PC-3 (cell line): ENCODE data around the gene TXNDC11. TPM values are rescaled to one million over a fixed set of nuclear protein-coding genes. Genes with fewer than 3 reads are reported as not detected.

Experiments
- ATAC-seq: fragments of 200-7000 bp; cut with Tn5 transposase; 2 replicates; pipeline ENCODE4 v1.9.1; 2020; ENCODE audit warnings: mild to moderate bottlenecking, moderate library complexity
- BruUV-seq: library from RNA; stranded (reverse); fragments of 400-500 nt; replicated peaks from 2 replicates; lab custom pipeline; 2021; lab: Mats Ljungman, UMichigan
- CTCF ChIA-PET: fragments of 300-600 bp; sonication (Branson Sonifier 250); formaldehyde crosslinking; loops from one replicate; lab custom pipeline; 2022; ENCODE audit warnings: antibody characterized with exemption; lab: Charles Lee
- POLR2A ChIA-PET: fragments of 300-600 bp; sonication (Branson Sonifier 250); formaldehyde crosslinking; loops from one replicate; lab custom pipeline; 2022; ENCODE audit warnings: antibody characterized with exemption; ENCODE audit not compliant: unreplicated experiment; lab: Charles Lee
- DNase-seq: peaks from one replicate; pipeline ENCODE4 v3.0.0-alpha.2; 2015
- H2AFZ ChIP-seq: fragments of 300-600 bp; sonication (generic); 2 replicates; pipeline ENCODE4 v1.6.0; 2016; ENCODE audit warnings: antibody characterized with exemption, low read length
- H3F3A ChIP-seq: fragments of 300-600 bp; sonication (generic); one replicate; pipeline ENCODE4 v1.6.0; 2017; ENCODE audit warnings: antibody characterized with exemption, low read length, control low read depth, mild to moderate bottlenecking; ENCODE audit not compliant: unreplicated experiment
- H3K27ac ChIP-seq: fragments of 300-600 bp; sonication (generic); 2 replicates; pipeline ENCODE4 v1.5.1; 2016; ENCODE audit warnings: mild to moderate bottlenecking, low read length
- H3K27me3 ChIP-seq: fragments of 300-600 bp; sonication (generic); 2 replicates; pipeline ENCODE4 v1.6.1; 2016; ENCODE audit warnings: low read length, mixed read lengths
- H3K36me3 ChIP-seq: fragments of 300-600 bp; sonication (generic); 2 replicates; pipeline ENCODE4 v1.6.1; 2016; ENCODE audit warnings: low read depth, mixed run types, low read length, mixed read lengths
- H3K4me1 ChIP-seq: fragments of 300-600 bp; sonication (generic); 2 replicates; pipeline ENCODE4 v1.5.1; 2016; ENCODE audit warnings: low read length; ENCODE audit not compliant: insufficient read depth
- H3K4me2 ChIP-seq: fragments of 300-600 bp; sonication (generic); 2 replicates; pipeline ENCODE4 v1.6.0; 2016; ENCODE audit warnings: low read length
- H3K4me3 ChIP-seq: fragments of 300-600 bp; sonication (generic); 2 replicates; pipeline ENCODE4 v1.5.1; 2016; ENCODE audit warnings: mild to moderate bottlenecking, low read length, mixed read lengths
- H3K79me2 ChIP-seq: fragments of 300-600 bp; sonication (generic); 2 replicates; pipeline ENCODE4 v1.6.1; 2017; ENCODE audit warnings: low read length, mixed read lengths
- H3K9ac ChIP-seq: fragments of 300-600 bp; sonication (generic); 2 replicates; pipeline ENCODE4 v1.6.0; 2016; ENCODE audit warnings: mild to moderate bottlenecking, low read length
- H3K9me2 ChIP-seq: fragments of 300-600 bp; sonication (generic); replicated peaks from 2 replicates; pipeline ENCODE4 v1.6.1; 2016; ENCODE audit warnings: mixed run types, low read length, mixed read lengths
- H3K9me3 ChIP-seq: fragments of 300-600 bp; sonication (generic); 2 replicates; pipeline ENCODE4 v1.6.1; 2016; ENCODE audit warnings: low read length, mixed read lengths
- H4K20me1 ChIP-seq: fragments of 300-600 bp; sonication (generic); 2 replicates; pipeline ENCODE4 v1.6.1; 2016; ENCODE audit warnings: low read length, mixed read lengths
- CTCF ChIP-seq: fragments of 300-600 bp; sonication (generic); conservative IDR thresholded peaks from 2 replicates; pipeline ENCODE4 v1.5.1; 2017; ENCODE audit warnings: antibody characterized with exemption, low read depth, mild to moderate bottlenecking, low read length
- EZH2 ChIP-seq: fragments of 300-600 bp; sonication (generic); IDR thresholded peaks from one replicate; pipeline ENCODE4 v1.6.1; 2017; ENCODE audit warnings: antibody characterized with exemption, mild to moderate bottlenecking, low read length; ENCODE audit not compliant: unreplicated experiment
- EZH2phosphoT487 ChIP-seq: fragments of 300-600 bp; sonication (generic); IDR thresholded peaks from 2 replicates; pipeline ENCODE4 v1.6.1; 2018; ENCODE audit warnings: mild to moderate bottlenecking, antibody characterized with exemption, low read length, borderline replicate concordance
- intact Hi-C: fragments of 100-400 bp; cut with micrococcal nuclease; formaldehyde crosslinking; loops from 2 replicates; pipeline ENCODE4 v1.9.0; 2023
- total RNA-seq: library from RNA; depleted of rRNA; stranded (reverse); fragments of >200 nt; gene quantifications from 2 replicates; pipeline ENCODE4 v1.2.3, GENCODE V29; 2014

TXNDC11 gene
- total RNA-seq, 1 experiment from 2014 or later, result 20.2 TPM

GRCh38 chr16:11721781-11722467, 20.7 kb downstream of the TXNDC11 start:
- 0 out of 2 replicates have a peak, but pooled peaks cover 6% of the 10 kb centered on the region for H3K36me3 ChIP-seq
- TF ChIP-seq EZH2phosphoT487 (no peak), CTCF (no peak), EZH2 (no peak)
- BruUV-seq, result no TSS peak
- ChIA-PET CTCF (no interaction called here), POLR2A (no interaction called here)
- H2AFZ ChIP-seq, result no peak overlapping the region
- no peak for ATAC-seq
- no peaks in the 10 kb centered on the region for H3K9me3 ChIP-seq
- no peaks in the 10 kb centered on the region for H3F3A ChIP-seq
- no peak overlapping the region for H3K27ac ChIP-seq
- no peaks in the 10 kb centered on the region for H4K20me1 ChIP-seq
- no peaks in the 10 kb centered on the region for H3K27me3 ChIP-seq
- intact Hi-C loops, result no loop called here
- no peaks in the 10 kb centered on the region for H3K9me2 ChIP-seq
- H3K4me2 ChIP-seq, result no peak overlapping the region
- H3K4me1 ChIP-seq, result no peaks in the 10 kb centered on the region
- no peaks in the 10 kb centered on the region for H3K79me2 ChIP-seq
- H3K4me3 ChIP-seq, result no peak overlapping the region
- no peak for DNase-seq
- no peak overlapping the region for H3K9ac ChIP-seq

GRCh38 chr16:11719762-11720161, 22.9 kb downstream of the TXNDC11 start:
- no peaks in the 10 kb centered on the region for H3K9me2 ChIP-seq
- peaks cover 6% of the 10 kb centered on the region; the same call in 1 of the 2 replicates for H3K36me3 ChIP-seq
- H3K9me3 ChIP-seq, result no peaks in the 10 kb centered on the region
- no peak overlapping the region for H3K4me3 ChIP-seq
- no peaks in the 10 kb centered on the region for H3K79me2 ChIP-seq
- H3K4me1 ChIP-seq, result no peaks in the 10 kb centered on the region
- ChIA-PET CTCF (no interaction called here), POLR2A (no interaction called here)
- ATAC-seq (no peak), DNase-seq (no peak)
- H3K9ac ChIP-seq, result no peak overlapping the region
- intact Hi-C loops, result no loop called here
- no peaks in the 10 kb centered on the region for H3F3A ChIP-seq
- TF ChIP-seq EZH2phosphoT487 (no peak), EZH2 (no peak), CTCF (no peak)
- H3K27ac ChIP-seq, result no peak overlapping the region
- no peak overlapping the region for H3K4me2 ChIP-seq
- no peaks in the 10 kb centered on the region for H4K20me1 ChIP-seq
- H2AFZ ChIP-seq, result no peak overlapping the region
- no peaks in the 10 kb centered on the region for H3K27me3 ChIP-seq
- BruUV-seq, result no TSS peak

GRCh38 chr16:11719171-11719570, 23.5 kb downstream of the TXNDC11 start:
- ChIA-PET CTCF (no interaction called here), POLR2A (no interaction called here)
- H3K36me3 ChIP-seq, result peaks cover 6% of the 10 kb centered on the region; the same call in 1 of the 2 replicates
- no peaks in the 10 kb centered on the region for H3K9me2 ChIP-seq
- TF ChIP-seq CTCF (no peak), EZH2phosphoT487 (no peak), EZH2 (no peak)
- no peaks in the 10 kb centered on the region for H3K9me3 ChIP-seq
- no peaks in the 10 kb centered on the region for H3K27me3 ChIP-seq
- H3F3A ChIP-seq, result no peaks in the 10 kb centered on the region
- no peak overlapping the region for H3K4me3 ChIP-seq
- H3K27ac ChIP-seq, result no peak overlapping the region
- DNase-seq (no peak), ATAC-seq (no peak)
- H2AFZ ChIP-seq, result no peak overlapping the region
- H4K20me1 ChIP-seq, result no peaks in the 10 kb centered on the region
- H3K4me2 ChIP-seq, result no peak overlapping the region
- intact Hi-C loops, result no loop called here
- no peaks in the 10 kb centered on the region for H3K4me1 ChIP-seq
- H3K79me2 ChIP-seq, result no peaks in the 10 kb centered on the region
- BruUV-seq, result no TSS peak
- no peak overlapping the region for H3K9ac ChIP-seq
